ENCODE measurements around the gene TNFRSF13B. TPM values are rescaled to one million over a fixed set of nuclear protein-coding genes. Genes with fewer than 3 reads are reported as not detected.

Gene TNFRSF13B
- total RNA-seq, 1 donor from 2014 or later, result not detected

- TF ChIP-seq CTCF (IDR thresholded peaks at IDR 0.05), result no peak
- Mint-ChIP-seq H3K4me1 (ENCODE audit: unreplicated experiment) (no peaks in the 10 kb centered on the region), H3K27me3 (ENCODE audit: unreplicated experiment) (peaks cover 20% of the 10 kb centered on the region), H3K27ac (ENCODE audit: unreplicated experiment) (no peak overlapping the region), H3K9me3 (ENCODE audit: unreplicated experiment) (no peaks in the 10 kb centered on the region), H3K4me3 (ENCODE audit: unreplicated experiment) (no peak overlapping the region), H3K36me3 (ENCODE audit: unreplicated experiment) (no peaks in the 10 kb centered on the region)
- peak; percentile 60 for DNase-seq (ENCODE audit: extremely low spot score, unreplicated experiment)
Observed at GRCh38 chr17:16936536-16937310, 35.2 kb downstream of the TNFRSF13B start.

GRCh38 chr17:16935786-16936185, 36.1 kb downstream of the TNFRSF13B start:
- Mint-ChIP-seq H3K4me1 (ENCODE audit: unreplicated experiment) (no peaks in the 10 kb centered on the region), H3K36me3 (ENCODE audit: unreplicated experiment) (no peaks in the 10 kb centered on the region), H3K4me3 (ENCODE audit: unreplicated experiment) (no peak overlapping the region), H3K27me3 (ENCODE audit: unreplicated experiment) (peaks cover 20% of the 10 kb centered on the region), H3K9me3 (ENCODE audit: unreplicated experiment) (no peaks in the 10 kb centered on the region), H3K27ac (ENCODE audit: unreplicated experiment) (no peak overlapping the region)
- no peak for TF ChIP-seq CTCF (IDR thresholded peaks at IDR 0.05)
- DNase-seq (ENCODE audit: extremely low spot score, unreplicated experiment), result peak; percentile 79

GRCh38 chr17:16935241-16935663, 36.7 kb downstream of the TNFRSF13B start:
- no peaks in the 10 kb centered on the region for H3K36me3 Mint-ChIP-seq (ENCODE audit: unreplicated experiment)
- DNase-seq (ENCODE audit: extremely low spot score, unreplicated experiment), result peak; percentile 67
- H3K27me3 Mint-ChIP-seq (ENCODE audit: unreplicated experiment), result peaks cover 20% of the 10 kb centered on the region
- no peak overlapping the region for H3K4me3 Mint-ChIP-seq (ENCODE audit: unreplicated experiment)
- H3K9me3 Mint-ChIP-seq (ENCODE audit: unreplicated experiment), result no peaks in the 10 kb centered on the region
- H3K27ac Mint-ChIP-seq (ENCODE audit: unreplicated experiment), result no peak overlapping the region
- TF ChIP-seq CTCF (IDR thresholded peaks at IDR 0.05), result no peak
- H3K4me1 Mint-ChIP-seq (ENCODE audit: unreplicated experiment), result no peaks in the 10 kb centered on the region

GRCh38 chr17:16934836-16935235, 37.1 kb downstream of the TNFRSF13B start:
- H3K27me3 Mint-ChIP-seq (ENCODE audit: unreplicated experiment), result peaks cover 20% of the 10 kb centered on the region
- H3K27ac Mint-ChIP-seq (ENCODE audit: unreplicated experiment), result no peak overlapping the region
- H3K4me1 Mint-ChIP-seq (ENCODE audit: unreplicated experiment), result no peaks in the 10 kb centered on the region
- no peaks in the 10 kb centered on the region for H3K36me3 Mint-ChIP-seq (ENCODE audit: unreplicated experiment)
- TF ChIP-seq CTCF (IDR thresholded peaks at IDR 0.05), result no peak
- H3K9me3 Mint-ChIP-seq (ENCODE audit: unreplicated experiment), result no peaks in the 10 kb centered on the region
- no peak overlapping the region for H3K4me3 Mint-ChIP-seq (ENCODE audit: unreplicated experiment)
- DNase-seq (ENCODE audit: extremely low spot score, unreplicated experiment), result peak; percentile 80

GRCh38 chr17:16934133-16934795, 37.7 kb downstream of the TNFRSF13B start:
- no peaks in the 10 kb centered on the region for H3K9me3 Mint-ChIP-seq (ENCODE audit: unreplicated experiment)
- no peaks in the 10 kb centered on the region for H3K36me3 Mint-ChIP-seq (ENCODE audit: unreplicated experiment)
- no peak overlapping the region for H3K4me3 Mint-ChIP-seq (ENCODE audit: unreplicated experiment)
- no peaks in the 10 kb centered on the region for H3K4me1 Mint-ChIP-seq (ENCODE audit: unreplicated experiment)
- H3K27me3 Mint-ChIP-seq (ENCODE audit: unreplicated experiment), result peaks cover 20% of the 10 kb centered on the region
- peak; percentile 75 for DNase-seq (ENCODE audit: extremely low spot score, unreplicated experiment)
- H3K27ac Mint-ChIP-seq (ENCODE audit: unreplicated experiment), result no peak overlapping the region
- no peak for TF ChIP-seq CTCF (IDR thresholded peaks at IDR 0.05)
